ENCODE results near the gene OCA2.

The OCA2 gene

GRCh38 chr15:28111543-28111942 is 12.4 kb upstream of the OCA2 start:
- Histone ChIP-seq H3K9me3 (ENCODE audit: control insufficient read depth in 2 of 2, low read length in 2 of 2) (no peaks in the 10 kb centered on the region), H3K27me3 (ENCODE audit: control insufficient read depth in 1 of 2, insufficient read depth in 2 of 2, low read length in 2 of 2) (peaks cover 0 to 11% of the 10 kb centered on the region in 2 donors), H3K4me1 (ENCODE audit: control insufficient read depth, insufficient read depth, low read length) (peaks cover 17% of the 10 kb centered on the region), H3K9ac (ENCODE audit: low read length in 2 of 2) (no peak overlapping the region), H3K27ac (ENCODE audit: low read length) (no peak overlapping the region), H3K4me3 (ENCODE audit: low read length in 2 of 2) (no peak overlapping the region), H3K36me3 (ENCODE audit: control insufficient read depth in 2 of 2, insufficient read depth in 2 of 2, low read length in 2 of 2) (peaks cover 47 to 48% of the 10 kb centered on the region in 2 donors)

GRCh38 chr15:28110481-28110881 is 11.4 kb upstream of the OCA2 start:
- Histone ChIP-seq H3K27me3 (ENCODE audit: control insufficient read depth in 1 of 2, insufficient read depth in 2 of 2, low read length in 2 of 2) (peaks cover 6 to 22% of the 10 kb centered on the region in 2 donors), H3K9ac (ENCODE audit: low read length in 2 of 2) (peak overlapping the region in 1 of 2 donors; percentile 36), H3K9me3 (ENCODE audit: control insufficient read depth in 2 of 2, low read length in 2 of 2) (no peaks in the 10 kb centered on the region), H3K4me1 (ENCODE audit: control insufficient read depth, insufficient read depth, low read length) (peaks cover 24% of the 10 kb centered on the region), H3K4me3 (ENCODE audit: low read length in 2 of 2) (no peak overlapping the region), H3K36me3 (ENCODE audit: control insufficient read depth in 2 of 2, insufficient read depth in 2 of 2, low read length in 2 of 2) (peaks cover 39 to 40% of the 10 kb centered on the region in 2 donors), H3K27ac (ENCODE audit: low read length) (no peak overlapping the region)

GRCh38 chr15:28109626-28110455 is 10.7 kb upstream of the OCA2 start:
- Histone ChIP-seq H3K36me3 (ENCODE audit: control insufficient read depth in 2 of 2, insufficient read depth in 2 of 2, low read length in 2 of 2) (peaks cover 34 to 36% of the 10 kb centered on the region in 2 donors), H3K27me3 (ENCODE audit: control insufficient read depth in 1 of 2, insufficient read depth in 2 of 2, low read length in 2 of 2) (peaks cover 10 to 22% of the 10 kb centered on the region in 2 donors), H3K4me1 (ENCODE audit: control insufficient read depth, insufficient read depth, low read length) (peaks cover 24% of the 10 kb centered on the region), H3K9me3 (ENCODE audit: control insufficient read depth in 2 of 2, low read length in 2 of 2) (no peaks in the 10 kb centered on the region), H3K4me3 (ENCODE audit: low read length in 2 of 2) (no peak overlapping the region), H3K9ac (ENCODE audit: low read length in 2 of 2) (no peak overlapping the region), H3K27ac (ENCODE audit: low read length) (no peak overlapping the region)

GRCh38 chr15:28107904-28108275 is 8.8 kb upstream of the OCA2 start:
- Histone ChIP-seq H3K36me3 (ENCODE audit: control insufficient read depth in 2 of 2, insufficient read depth in 2 of 2, low read length in 2 of 2) (peaks cover 16 to 17% of the 10 kb centered on the region in 2 donors), H3K27ac (ENCODE audit: low read length) (no peak overlapping the region), H3K27me3 (ENCODE audit: control insufficient read depth in 1 of 2, insufficient read depth in 2 of 2, low read length in 2 of 2) (peaks cover 10 to 30% of the 10 kb centered on the region in 2 donors), H3K4me1 (ENCODE audit: control insufficient read depth, insufficient read depth, low read length) (peaks cover 24% of the 10 kb centered on the region), H3K9ac (ENCODE audit: low read length in 2 of 2) (no peak overlapping the region), H3K4me3 (ENCODE audit: low read length in 2 of 2) (peak overlapping the region in 1 of 2 donors; percentile 78), H3K9me3 (ENCODE audit: control insufficient read depth in 2 of 2, low read length in 2 of 2) (no peaks in the 10 kb centered on the region)

GRCh38 chr15:28107111-28107903 is 8.2 kb upstream of the OCA2 start:
- peaks cover 24% of the 10 kb centered on the region for H3K4me1 ChIP-seq (ENCODE audit: control insufficient read depth, insufficient read depth, low read length)
- no peaks in the 10 kb centered on the region for H3K9me3 ChIP-seq (ENCODE audit: control insufficient read depth in 2 of 2, low read length in 2 of 2)
- H3K9ac ChIP-seq (ENCODE audit: low read length in 2 of 2): peak overlapping the region; percentile 28 to 47
- no peak overlapping the region for H3K27ac ChIP-seq (ENCODE audit: low read length)
- peaks cover 10 to 30% of the 10 kb centered on the region in 2 donors for H3K27me3 ChIP-seq (ENCODE audit: control insufficient read depth in 1 of 2, insufficient read depth in 2 of 2, low read length in 2 of 2)
- H3K36me3 ChIP-seq (ENCODE audit: control insufficient read depth in 2 of 2, insufficient read depth in 2 of 2, low read length in 2 of 2): peaks cover 10 to 11% of the 10 kb centered on the region in 2 donors
- H3K4me3 ChIP-seq (ENCODE audit: low read length in 2 of 2): peak overlapping the region; percentile 72 to 78

- Histone ChIP-seq H3K27ac (ENCODE audit: low read length) (no peak overlapping the region), H3K36me3 (ENCODE audit: control insufficient read depth in 2 of 2, insufficient read depth in 2 of 2, low read length in 2 of 2) (peaks cover 2 to 3% of the 10 kb centered on the region in 2 donors), H3K27me3 (ENCODE audit: control insufficient read depth in 1 of 2, insufficient read depth in 2 of 2, low read length in 2 of 2) (peaks cover 10 to 30% of the 10 kb centered on the region in 2 donors), H3K9ac (ENCODE audit: low read length in 2 of 2) (peak overlapping the region; percentile 28 to 47), H3K4me1 (ENCODE audit: control insufficient read depth, insufficient read depth, low read length) (peaks cover 24% of the 10 kb centered on the region), H3K9me3 (ENCODE audit: control insufficient read depth in 2 of 2, low read length in 2 of 2) (no peaks in the 10 kb centered on the region), H3K4me3 (ENCODE audit: low read length in 2 of 2) (peak overlapping the region; percentile 72 to 78)
These were observed 7.4 kb upstream of the OCA2 start for GRCh38 chr15:28106294-28107110.

GRCh38 chr15:28105793-28106192 is 6.7 kb upstream of the OCA2 start:
- Histone ChIP-seq H3K9me3 (ENCODE audit: control insufficient read depth in 2 of 2, low read length in 2 of 2) (no peaks in the 10 kb centered on the region), H3K36me3 (ENCODE audit: control insufficient read depth in 2 of 2, insufficient read depth in 2 of 2, low read length in 2 of 2) (no peaks in the 10 kb centered on the region), H3K9ac (ENCODE audit: low read length in 2 of 2) (no peak overlapping the region), H3K4me1 (ENCODE audit: control insufficient read depth, insufficient read depth, low read length) (peaks cover 24% of the 10 kb centered on the region), H3K27ac (ENCODE audit: low read length) (no peak overlapping the region), H3K4me3 (ENCODE audit: low read length in 2 of 2) (no peak overlapping the region), H3K27me3 (ENCODE audit: control insufficient read depth in 1 of 2, insufficient read depth in 2 of 2, low read length in 2 of 2) (peaks cover 13 to 32% of the 10 kb centered on the region in 2 donors)

GRCh38 chr15:28105224-28105791 is 6.2 kb upstream of the OCA2 start:
- H3K27ac ChIP-seq (ENCODE audit: low read length): no peak overlapping the region
- H3K4me3 ChIP-seq (ENCODE audit: low read length in 2 of 2): no peak overlapping the region
- peaks cover 19% of the 10 kb centered on the region for H3K4me1 ChIP-seq (ENCODE audit: control insufficient read depth, insufficient read depth, low read length)
- no peaks in the 10 kb centered on the region for H3K36me3 ChIP-seq (ENCODE audit: control insufficient read depth in 2 of 2, insufficient read depth in 2 of 2, low read length in 2 of 2)
- H3K9ac ChIP-seq (ENCODE audit: low read length in 2 of 2): no peak overlapping the region
- H3K9me3 ChIP-seq (ENCODE audit: control insufficient read depth in 2 of 2, low read length in 2 of 2): no peaks in the 10 kb centered on the region
- H3K27me3 ChIP-seq (ENCODE audit: control insufficient read depth in 1 of 2, insufficient read depth in 2 of 2, low read length in 2 of 2): peaks cover 16 to 36% of the 10 kb centered on the region in 2 donors

- peaks cover 19% of the 10 kb centered on the region for H3K4me1 ChIP-seq (ENCODE audit: control insufficient read depth, insufficient read depth, low read length)
- peaks cover 25 to 44% of the 10 kb centered on the region in 2 donors for H3K27me3 ChIP-seq (ENCODE audit: control insufficient read depth in 1 of 2, insufficient read depth in 2 of 2, low read length in 2 of 2)
These were observed 5.2 kb upstream of the OCA2 start for GRCh38 chr15:28104326-28104725.

GRCh38 chr15:28103831-28104230 is 4.7 kb upstream of the OCA2 start:
- H3K4me1 ChIP-seq (ENCODE audit: control insufficient read depth, insufficient read depth, low read length): peaks cover 21% of the 10 kb centered on the region
- no peak overlapping the region for H3K9ac ChIP-seq (ENCODE audit: low read length in 2 of 2)
- no peak overlapping the region for H3K4me3 ChIP-seq (ENCODE audit: low read length in 2 of 2)
- no peak overlapping the region for H3K27ac ChIP-seq (ENCODE audit: low read length)
- H3K9me3 ChIP-seq (ENCODE audit: control insufficient read depth in 2 of 2, low read length in 2 of 2): no peaks in the 10 kb centered on the region
- H3K36me3 ChIP-seq (ENCODE audit: control insufficient read depth in 2 of 2, insufficient read depth in 2 of 2, low read length in 2 of 2): no peaks in the 10 kb centered on the region
- peaks cover 27 to 49% of the 10 kb centered on the region in 2 donors for H3K27me3 ChIP-seq (ENCODE audit: control insufficient read depth in 1 of 2, insufficient read depth in 2 of 2, low read length in 2 of 2)

More at GRCh38 chr15:28104326-28104725, 5.2 kb upstream of the OCA2 start:
- no peak overlapping the region for H3K9ac ChIP-seq (ENCODE audit: low read length in 2 of 2)
- H3K4me3 ChIP-seq (ENCODE audit: low read length in 2 of 2): no peak overlapping the region
- H3K36me3 ChIP-seq (ENCODE audit: control insufficient read depth in 2 of 2, insufficient read depth in 2 of 2, low read length in 2 of 2): no peaks in the 10 kb centered on the region
- no peaks in the 10 kb centered on the region for H3K9me3 ChIP-seq (ENCODE audit: control insufficient read depth in 2 of 2, low read length in 2 of 2)
- H3K27ac ChIP-seq (ENCODE audit: low read length): no peak overlapping the region
